AG08395 (cell line): ENCODE data around the gene TRMT61A.
A peak's percentile ranks its signal among the peaks of the same experiment; 100 is the strongest.

Experiments used
- DNase-seq: peaks from one replicate; pipeline ENCODE4 v3.0.0; 2012; ENCODE audit warnings: mixed read lengths, low spot score

TRMT61A gene

GRCh38 chr14:103535081-103535890, 6.3 kb downstream of the TRMT61A start:
- no peak for DNase-seq

- DNase-seq = no peak
Measured at GRCh38 chr14:103535891-103536565, 7.0 kb downstream of the TRMT61A start.

- no peak for DNase-seq
Measured at GRCh38 chr14:103536693-103537092, 7.7 kb downstream of the TRMT61A start.

GRCh38 chr14:103537175-103537990, 8.4 kb downstream of the TRMT61A start:
- DNase-seq = no peak

- DNase-seq = no peak
Measured at GRCh38 chr14:103538291-103539055, 9.5 kb downstream of the TRMT61A start.

GRCh38 chr14:103539056-103539825, 10.2 kb downstream of the TRMT61A start:
- DNase-seq = no peak

GRCh38 chr14:103540821-103541708, 12.1 kb downstream of the TRMT61A start:
- no peak for DNase-seq

GRCh38 chr14:103541709-103542604, 13.0 kb downstream of the TRMT61A start:
- DNase-seq = no peak

- peak; percentile 70 for DNase-seq
Measured at GRCh38 chr14:103542605-103543088, 13.7 kb downstream of the TRMT61A start.

- DNase-seq = no peak
Measured at GRCh38 chr14:103543140-103543539, 14.1 kb downstream of the TRMT61A start.

GRCh38 chr14:103543721-103544387, 14.9 kb downstream of the TRMT61A start:
- no peak for DNase-seq

- no peak for DNase-seq
Measured at GRCh38 chr14:103544388-103545218, 15.6 kb downstream of the TRMT61A start.

- no peak for DNase-seq
Measured at GRCh38 chr14:103545219-103545914, 16.4 kb downstream of the TRMT61A start.

GRCh38 chr14:103545915-103546651, 17.1 kb downstream of the TRMT61A start:
- no peak for DNase-seq

- DNase-seq = peak; percentile 69
Measured at GRCh38 chr14:103546652-103547454, 17.9 kb downstream of the TRMT61A start.
